Central memory CD8-positive, alpha-beta T cell (primary cell): ENCODE measurements around the gene CES3.
"Not testable (repeated sequence)": the region's sequence is repeated elsewhere in the genome, so short reads cannot be mapped to it uniquely, and the experiment has no call there.

Experiments
- ATAC-seq: fragments of 150-1000 bp; cut with Tn5 transposase; replicated peaks from 2 replicates; pipeline ENCODE4 v1.10.0; 2022; ENCODE audit warnings: mild to moderate bottlenecking, moderate FRiP score, moderate number of reproducible peaks; ENCODE audit not compliant: poor library complexity, severe bottlenecking; ENCODE audit errors: extremely low read depth
- DNase-seq, 2 donors: peaks; one replicate each; pipeline ENCODE4 v3.0.0; 2021; ENCODE audit warnings: low spot score in 2 of 2
- H3K27ac Mint-ChIP-seq: one replicate; pipeline ENCODE4 v1.8.0; 2022; ENCODE audit warnings: low read depth, mild to moderate bottlenecking, moderate library complexity, mixed read lengths
- H3K27me3 Mint-ChIP-seq: one replicate; pipeline ENCODE4 v1.8.0; 2022; ENCODE audit warnings: mixed read lengths
- H3K36me3 Mint-ChIP-seq: one replicate; pipeline ENCODE4 v1.8.0; 2022; ENCODE audit warnings: mild to moderate bottlenecking, moderate library complexity, mixed read lengths; ENCODE audit not compliant: insufficient read depth
- H3K4me1 Mint-ChIP-seq: one replicate; pipeline ENCODE4 v1.8.0; 2022; ENCODE audit warnings: mixed read lengths
- H3K4me3 Mint-ChIP-seq: one replicate; pipeline ENCODE4 v1.8.0; 2022; ENCODE audit warnings: mild to moderate bottlenecking, moderate library complexity, mixed read lengths
- H3K9me3 Mint-ChIP-seq: one replicate; pipeline ENCODE4 v1.8.0; 2022; ENCODE audit warnings: mixed read lengths

Gene CES3

DNA sequence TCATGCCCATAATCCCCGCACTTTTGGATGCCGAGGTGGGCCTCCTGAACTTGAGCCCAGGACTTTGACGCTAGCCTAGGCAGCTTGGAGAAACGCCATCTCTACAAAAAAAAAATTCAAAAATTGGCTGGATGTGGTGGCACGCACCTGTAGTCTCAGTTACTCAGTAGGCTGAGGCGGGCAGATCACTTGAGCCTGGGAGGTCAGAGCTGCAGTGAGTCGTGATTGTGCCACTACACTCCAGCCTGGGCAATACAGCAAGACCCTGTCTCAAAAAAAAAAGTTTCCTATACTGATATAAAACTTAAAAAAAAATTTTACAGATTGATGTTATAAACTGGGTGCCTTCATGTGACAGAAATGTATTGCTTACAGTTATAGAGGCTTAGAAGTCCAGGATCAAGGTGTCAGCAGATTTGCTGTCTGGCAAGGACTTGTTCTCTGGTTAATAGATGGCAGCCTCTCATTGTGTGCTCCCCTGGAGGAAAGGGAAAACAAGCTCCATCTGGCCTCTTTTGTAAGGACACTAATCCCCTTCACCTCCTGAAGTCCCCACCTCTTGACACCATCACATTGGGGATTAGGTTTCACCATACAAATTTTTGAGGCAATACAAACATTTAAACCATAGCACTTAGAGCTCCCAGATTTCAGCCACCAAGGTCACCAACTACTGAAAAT lies 8.5 kb upstream of the CES3 start:
- ATAC-seq (no peak), DNase-seq (no peak)
- H3K27ac Mint-ChIP-seq: no peak overlapping the region
- peaks cover 63% of the 10 kb centered on the region for H3K27me3 Mint-ChIP-seq
- H3K4me1 Mint-ChIP-seq: peaks cover 18% of the 10 kb centered on the region
- H3K36me3 Mint-ChIP-seq: peaks cover 4% of the 10 kb centered on the region
- H3K4me3 Mint-ChIP-seq: no peak overlapping the region
- no peaks in the 10 kb centered on the region for H3K9me3 Mint-ChIP-seq

GRCh38 chr16:66953462-66954096 lies 7.5 kb upstream of the CES3 start:
- DNase-seq: no peak
- H3K36me3 Mint-ChIP-seq: peaks cover 2% of the 10 kb centered on the region
- no peak for ATAC-seq
- H3K4me1 Mint-ChIP-seq: peaks cover 8% of the 10 kb centered on the region
- peaks cover 57% of the 10 kb centered on the region for H3K27me3 Mint-ChIP-seq
- H3K4me3 Mint-ChIP-seq: no peak overlapping the region
- H3K27ac Mint-ChIP-seq: no peak overlapping the region
- no peaks in the 10 kb centered on the region for H3K9me3 Mint-ChIP-seq

DNA sequence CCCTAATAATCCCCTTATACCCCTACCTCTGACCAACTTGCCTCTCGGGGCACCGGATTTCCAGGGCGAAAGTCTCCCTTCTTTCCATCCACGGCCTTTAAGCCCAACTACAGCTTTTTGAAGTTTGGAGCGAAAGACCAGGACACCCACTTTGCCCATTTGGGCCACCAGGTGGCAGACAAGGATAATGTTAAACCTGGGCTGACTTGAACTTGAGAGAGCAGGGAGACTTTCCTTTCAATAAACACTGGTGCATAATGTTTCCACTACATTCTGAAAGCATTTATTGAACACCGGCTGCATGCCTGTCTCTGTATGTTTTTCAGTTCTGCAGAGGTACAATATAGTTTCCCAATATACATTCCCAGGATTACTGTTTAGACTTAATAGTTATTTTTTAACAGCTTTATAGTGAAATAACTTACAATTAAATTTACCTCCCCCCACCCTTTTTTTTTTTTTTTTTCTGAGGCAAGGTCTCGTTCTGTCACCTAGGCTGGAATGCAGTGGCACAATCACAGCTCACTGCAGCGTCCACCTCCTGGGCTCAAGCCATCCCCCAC lies 6.9 kb upstream of the CES3 start:
- Mint-ChIP-seq H3K9me3 (no peaks in the 10 kb centered on the region), H3K4me3 (no peak overlapping the region), H3K4me1 (peaks cover 5% of the 10 kb centered on the region), H3K36me3 (no peaks in the 10 kb centered on the region), H3K27ac (no peak overlapping the region), H3K27me3 (peaks cover 51% of the 10 kb centered on the region)
- peak; percentile 65 for ATAC-seq
- peak; percentile 59 to 62 for DNase-seq

- ATAC-seq, H3K27ac Mint-ChIP-seq, DNase-seq: not testable (repeated sequence)
These were observed 5.5 kb upstream of the CES3 start for GRCh38 chr16:66955363-66956153.

GRCh38 chr16:66956154-66956457 lies 5.0 kb upstream of the CES3 start:
- not testable (repeated sequence) for H3K4me3 Mint-ChIP-seq, H3K36me3 Mint-ChIP-seq, H3K9me3 Mint-ChIP-seq, H3K4me1 Mint-ChIP-seq, H3K27ac Mint-ChIP-seq, ATAC-seq, DNase-seq
- peaks cover 32% of the 10 kb centered on the region for H3K27me3 Mint-ChIP-seq

More at GRCh38 chr16:66955363-66956153, 5.5 kb upstream of the CES3 start:
- H3K27me3 Mint-ChIP-seq: peaks cover 37% of the 10 kb centered on the region
- H3K9me3 Mint-ChIP-seq, H3K4me3 Mint-ChIP-seq, H3K36me3 Mint-ChIP-seq, H3K4me1 Mint-ChIP-seq: not testable (repeated sequence)

DNA sequence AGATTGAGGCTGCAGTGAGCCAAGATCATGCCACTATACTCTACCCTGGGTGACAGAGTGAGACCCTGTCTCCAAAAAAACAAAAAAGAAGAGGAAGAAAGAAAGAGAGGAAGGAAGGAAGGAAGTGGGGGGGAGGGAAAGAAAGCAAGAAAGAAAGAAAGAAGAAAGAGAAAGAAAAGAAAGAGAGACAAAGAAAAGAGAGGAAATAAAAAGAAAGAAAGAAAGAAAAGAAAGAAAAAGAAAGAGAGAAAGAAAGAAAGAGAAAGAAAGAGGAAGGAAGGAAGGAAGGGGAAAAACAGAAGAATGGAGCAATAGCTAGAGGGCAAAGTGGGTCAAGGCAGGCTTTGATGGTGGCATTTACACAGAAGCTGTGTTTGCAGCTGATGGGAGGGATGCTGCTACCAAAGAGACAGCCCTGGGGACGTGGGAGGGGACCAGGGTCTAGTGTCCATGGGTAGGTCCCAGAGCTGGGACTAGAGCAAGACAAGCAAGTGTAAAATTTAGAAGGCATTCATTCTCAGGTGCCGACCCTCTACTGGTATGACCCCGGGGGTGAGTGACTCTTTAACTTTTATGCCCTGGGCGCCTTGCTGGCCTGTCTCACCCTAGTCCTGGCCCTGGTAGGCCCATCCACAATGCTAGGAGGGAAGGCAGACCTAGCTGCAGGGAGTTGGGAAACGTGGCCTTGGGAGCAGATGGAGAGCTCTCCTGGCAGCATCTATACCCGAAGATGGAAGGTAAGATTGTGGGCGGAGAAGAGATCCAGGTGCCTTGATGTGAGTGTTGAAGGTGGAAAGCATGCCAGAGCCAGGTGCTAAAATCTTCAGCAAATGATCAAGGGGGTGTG lies 2.0 kb upstream of the CES3 start:
- no peak for ATAC-seq
- peak overlapping the region; percentile 60 for H3K27ac Mint-ChIP-seq
- H3K4me1 Mint-ChIP-seq: peaks cover 7% of the 10 kb centered on the region
- peaks cover 4% of the 10 kb centered on the region for H3K27me3 Mint-ChIP-seq
- no peak for DNase-seq
- H3K36me3 Mint-ChIP-seq: peaks cover 2% of the 10 kb centered on the region
- H3K9me3 Mint-ChIP-seq: no peaks in the 10 kb centered on the region
- no peak overlapping the region for H3K4me3 Mint-ChIP-seq

GRCh38 chr16:66959704-66960161 lies 1.3 kb upstream of the CES3 start:
- H3K27ac Mint-ChIP-seq: no peak overlapping the region
- ATAC-seq: no peak
- H3K4me3 Mint-ChIP-seq: no peak overlapping the region
- H3K36me3 Mint-ChIP-seq: peaks cover 3% of the 10 kb centered on the region
- no peak for DNase-seq
- H3K4me1 Mint-ChIP-seq: peaks cover 6% of the 10 kb centered on the region
- H3K27me3 Mint-ChIP-seq: peaks cover 7% of the 10 kb centered on the region
- no peaks in the 10 kb centered on the region for H3K9me3 Mint-ChIP-seq

DNA sequence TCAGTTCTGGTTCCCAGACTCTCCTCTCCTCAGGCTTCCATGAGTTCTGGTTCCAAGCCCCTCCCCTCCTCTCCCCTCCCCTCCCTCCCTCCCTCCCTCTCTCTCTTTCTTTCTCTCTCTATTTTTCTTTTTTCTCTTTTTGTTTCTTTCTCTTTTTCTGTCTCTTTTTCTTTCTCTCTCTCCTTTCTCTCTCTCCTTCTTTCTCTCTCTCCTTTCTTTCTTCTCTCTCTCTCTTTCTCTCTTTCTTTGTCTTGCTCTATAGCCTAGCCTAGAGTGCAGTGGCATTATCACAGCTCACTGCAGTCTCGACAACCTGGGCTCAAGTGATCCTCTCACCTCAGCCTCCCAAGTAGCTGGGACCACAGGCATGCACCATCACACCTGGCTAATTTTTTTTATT lies 796 bp upstream of the CES3 start:
- H3K4me1 Mint-ChIP-seq: peaks cover 6% of the 10 kb centered on the region
- H3K36me3 Mint-ChIP-seq: peaks cover 3% of the 10 kb centered on the region
- no peaks in the 10 kb centered on the region for H3K9me3 Mint-ChIP-seq
- no peak for DNase-seq
- peaks cover 13% of the 10 kb centered on the region for H3K27me3 Mint-ChIP-seq
- no peak overlapping the region for H3K4me3 Mint-ChIP-seq
- H3K27ac Mint-ChIP-seq: no peak overlapping the region
- ATAC-seq: no peak

DNA sequence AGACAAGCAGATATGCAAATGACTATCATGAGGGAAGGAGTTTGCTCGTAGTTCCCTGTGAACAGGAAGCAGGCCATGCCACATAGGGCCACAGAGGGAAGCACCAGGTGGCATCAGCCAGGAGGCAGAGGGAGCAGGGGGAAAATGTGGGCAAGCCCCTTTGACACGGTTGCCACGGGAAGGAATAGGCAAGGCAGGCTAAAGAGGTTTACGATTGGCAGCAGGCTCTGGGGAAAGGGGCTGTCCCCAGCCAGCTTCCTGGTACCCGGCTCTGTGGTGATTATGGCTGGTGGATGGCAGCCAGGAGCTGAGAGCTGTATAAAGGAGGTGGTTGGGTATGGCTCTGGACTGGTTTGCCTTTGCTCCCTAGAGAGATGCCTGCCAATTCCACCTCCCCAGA lies 848 bp downstream of the CES3 start:
- Mint-ChIP-seq H3K27me3 (peaks cover 15% of the 10 kb centered on the region), H3K9me3 (no peaks in the 10 kb centered on the region), H3K4me1 (peaks cover 6% of the 10 kb centered on the region), H3K4me3 (no peak overlapping the region), H3K27ac (no peak overlapping the region), H3K36me3 (peaks cover 3% of the 10 kb centered on the region)
- DNase-seq: no peak
- no peak for ATAC-seq

GRCh38 chr16:66964049-66964448 lies 3.0 kb downstream of the CES3 start:
- H3K9me3 Mint-ChIP-seq: no peaks in the 10 kb centered on the region
- H3K4me3 Mint-ChIP-seq: no peak overlapping the region
- peaks cover 6% of the 10 kb centered on the region for H3K4me1 Mint-ChIP-seq
- no peak overlapping the region for H3K27ac Mint-ChIP-seq
- ATAC-seq: no peak
- peaks cover 3% of the 10 kb centered on the region for H3K36me3 Mint-ChIP-seq
- H3K27me3 Mint-ChIP-seq: peaks cover 15% of the 10 kb centered on the region
- no peak for DNase-seq

- Mint-ChIP-seq H3K27ac (no peak overlapping the region), H3K9me3 (no peaks in the 10 kb centered on the region), H3K27me3 (peaks cover 15% of the 10 kb centered on the region), H3K4me3 (no peak overlapping the region), H3K36me3 (peaks cover 2% of the 10 kb centered on the region), H3K4me1 (no peaks in the 10 kb centered on the region)
- ATAC-seq: no peak
- no peak for DNase-seq
These were observed 7.8 kb downstream of the CES3 start for GRCh38 chr16:66968847-66969246.
